H1 (cell line): ENCODE results near the gene CDK5. TPM values are rescaled to one million over a fixed set of nuclear protein-coding genes. Genes with fewer than 3 reads are reported as not detected.

Source experiments
- CTCF ChIA-PET: fragments of 300-600 bp; sonication (Branson Sonifier 250); formaldehyde crosslinking; loops from one replicate; lab custom pipeline; 2021; ENCODE audit not compliant: partially characterized antibody; lab: Charles Lee
- POLR2A ChIA-PET: fragments of 300-600 bp; sonication (Branson Sonifier 250); formaldehyde crosslinking; loops from one replicate; lab custom pipeline; 2021; ENCODE audit warnings: inconsistent platforms; ENCODE audit not compliant: partially characterized antibody; lab: Charles Lee
- DNase-seq, 2 experiments: peaks; one replicate each; pipeline versions ENCODE4 v3.0.0 to v3.0.0-alpha.2; 2010 to 2022; ENCODE audit warnings: low spot score in 2 of 2, low read depth in 1 of 2, mixed read lengths in 1 of 2
- FAIRE-seq: peaks from 2 replicates; lab custom pipeline; 2011; peaks lifted over from hg19 to GRCh38; lab: Jason Lieb, UNC
- H2AFZ ChIP-seq: 2 replicates; pipeline ENCODE4 v1.8.1; 2012; ENCODE audit warnings: low read length, inconsistent platforms
- H2AK5ac ChIP-seq: 2 replicates; pipeline ENCODE4 v1.6.1; 2013; ENCODE audit warnings: low read depth, low read length
- H2BK120ac ChIP-seq: replicated peaks from 2 replicates; pipeline ENCODE3; 2013; ENCODE audit warnings: low read depth, low read length, inconsistent platforms
- H2BK12ac ChIP-seq: 2 replicates; pipeline ENCODE4 v1.6.1; 2013; ENCODE audit warnings: low read depth, low read length
- H2BK15ac ChIP-seq: 2 replicates; pipeline ENCODE4 v1.6.1; 2013; ENCODE audit warnings: low read length
- H2BK20ac ChIP-seq: 2 replicates; pipeline ENCODE4 v1.6.1; 2013; ENCODE audit warnings: low read length
- H2BK5ac ChIP-seq: 2 replicates; pipeline ENCODE4 v1.6.1; 2013; ENCODE audit warnings: low read depth, low read length
- H3K14ac ChIP-seq: 2 replicates; pipeline ENCODE4 v1.6.1; 2013; ENCODE audit warnings: inconsistent platforms; ENCODE audit not compliant: insufficient read length
- H3K18ac ChIP-seq: 2 replicates; pipeline ENCODE4 v1.6.1; 2013; ENCODE audit warnings: low read length; ENCODE audit errors: extremely low read depth
- H3K23ac ChIP-seq: 2 replicates; pipeline ENCODE4 v1.6.1; 2013; ENCODE audit warnings: inconsistent platforms; ENCODE audit not compliant: insufficient read length
- H3K23me2 ChIP-seq: 2 replicates; pipeline ENCODE4 v1.6.1; 2013; ENCODE audit warnings: low read depth, low read length
- H3K27ac ChIP-seq: 2 replicates; pipeline ENCODE4 v1.6.1; 2011; ENCODE audit warnings: low read depth, low read length, inconsistent platforms
- H3K27me3 ChIP-seq, 4 experiments: replicated peaks in 1 of 4; 1 replicate in 1 of 4; 2 replicates in 3 of 4; pipeline versions ENCODE4 v1.6.1 to v1.8.1; 2011 to 2013; ENCODE audit warnings: low read length in 3 of 4, mild to moderate bottlenecking in 3 of 4, inconsistent platforms in 2 of 4, mixed read lengths in 2 of 4, moderate library complexity in 1 of 4; ENCODE audit not compliant: control insufficient read depth in 3 of 4, insufficient read depth in 3 of 4; ENCODE audit errors: extremely low read depth in 1 of 4
- H3K36me3 ChIP-seq, 4 experiments: 2 replicates each; pipeline versions ENCODE4 v1.6.1 to v1.8.1; 2011 to 2013; ENCODE audit warnings: mild to moderate bottlenecking in 4 of 4, low read length in 3 of 4, moderate library complexity in 2 of 4, control low read depth in 1 of 4, inconsistent platforms in 1 of 4; ENCODE audit not compliant: insufficient read depth in 4 of 4, control insufficient read depth in 2 of 4
- H3K4ac ChIP-seq: replicated peaks from 2 replicates; pipeline ENCODE3; 2013; ENCODE audit warnings: low read length, low read depth, mixed read lengths, inconsistent platforms; ENCODE audit not compliant: insufficient read length
- H3K4me1 ChIP-seq, 4 experiments: replicated peaks in 1 of 4; 1 replicate in 1 of 4; 2 replicates in 3 of 4; pipeline versions ENCODE4 v1.6.1 to v1.8.1; 2011 to 2013; ENCODE audit warnings: low read length in 3 of 4, inconsistent platforms in 2 of 4, mixed read lengths in 1 of 4; ENCODE audit not compliant: insufficient read depth in 4 of 4, control insufficient read depth in 3 of 4
- H3K4me2 ChIP-seq, 2 experiments: 2 replicates each; pipeline versions ENCODE4 v1.6.1 to v1.8.1; 2011 to 2013; ENCODE audit warnings: low read depth in 2 of 2, low read length in 2 of 2, control low read depth in 1 of 2, inconsistent platforms in 1 of 2, mild to moderate bottlenecking in 1 of 2; ENCODE audit not compliant: insufficient read depth in 1 of 2
- H3K4me3 ChIP-seq, 4 experiments: fragments of 200-600, 300-600 bp in 1 of 4; sonication (generic), shearing (Covaris generic), sonication (Bioruptor Twin) in 1 of 4; 2 replicates each; pipeline versions ENCODE4 v1.5.1 to v1.8.1; 2011 to 2016; ENCODE audit warnings: low read length in 4 of 4, low read depth in 3 of 4, control low read depth in 2 of 4, inconsistent platforms in 2 of 4, mild to moderate bottlenecking in 2 of 4, mixed read lengths in 1 of 4, moderate library complexity in 1 of 4; ENCODE audit not compliant: insufficient read depth in 2 of 4; ENCODE audit errors: extremely low read depth in 1 of 4
- H3K56ac ChIP-seq: replicated peaks from 2 replicates; pipeline ENCODE3; 2013; ENCODE audit warnings: low read depth, mild to moderate bottlenecking, mixed read lengths, low read length, inconsistent platforms; ENCODE audit not compliant: insufficient read length
- H3K79me1 ChIP-seq: 2 replicates; pipeline ENCODE4 v1.6.1; 2013; ENCODE audit warnings: low read depth, low read length, control low read depth
- H3K79me2 ChIP-seq, 2 experiments: 2 replicates each; pipeline versions ENCODE4 v1.6.1 to v1.8.1; 2012 to 2013; ENCODE audit warnings: low read length in 2 of 2, mild to moderate bottlenecking in 2 of 2, inconsistent platforms in 1 of 2; ENCODE audit not compliant: insufficient read depth in 2 of 2, control insufficient read depth in 1 of 2
- H3K9ac ChIP-seq, 4 experiments: replicated peaks in 1 of 4; 1 replicate in 1 of 4; 2 replicates in 3 of 4; pipeline versions ENCODE4 v1.6.1 to v1.8.1; 2011 to 2013; ENCODE audit warnings: low read depth in 3 of 4, low read length in 3 of 4, control low read depth in 2 of 4, mild to moderate bottlenecking in 2 of 4, moderate library complexity in 2 of 4, inconsistent platforms in 1 of 4; ENCODE audit errors: extremely low read depth in 1 of 4
- H3K9me3 ChIP-seq, 2 experiments: 2 replicates each; pipeline versions ENCODE4 v1.6.1 to v1.8.1; 2012 to 2013; ENCODE audit warnings: mild to moderate bottlenecking in 2 of 2, moderate library complexity in 2 of 2, control low read depth in 1 of 2, inconsistent platforms in 1 of 2, low read depth in 1 of 2, low read length in 1 of 2, mixed read lengths in 1 of 2; ENCODE audit not compliant: insufficient read depth in 2 of 2
- H4K20me1 ChIP-seq, 2 experiments: replicated peaks in 1 of 2; 2 replicates each; pipeline versions ENCODE3 to v1.8.1; 2011 to 2013; ENCODE audit warnings: inconsistent platforms in 2 of 2, low read length in 2 of 2, mild to moderate bottlenecking in 1 of 2; ENCODE audit not compliant: insufficient read depth in 2 of 2, control insufficient read depth in 1 of 2
- H4K5ac ChIP-seq: 2 replicates; pipeline ENCODE4 v1.6.1; 2013; ENCODE audit warnings: low read length, low read depth, mixed read lengths, inconsistent platforms; ENCODE audit not compliant: insufficient read length
- H4K8ac ChIP-seq: 2 replicates; pipeline ENCODE4 v1.8.0; 2013; ENCODE audit warnings: mild to moderate bottlenecking, moderate library complexity, low read length, inconsistent platforms; ENCODE audit not compliant: insufficient read depth; ENCODE audit errors: extremely low read depth
- H4K91ac ChIP-seq: replicated peaks from 2 replicates; pipeline ENCODE3; 2013; ENCODE audit warnings: low read length, mixed read lengths, inconsistent platforms; ENCODE audit not compliant: insufficient read length
- BCL11A ChIP-seq, 2 experiments: IDR thresholded peaks; one replicate each; pipeline ENCODE4 v1.6.1; 2011; ENCODE audit warnings: low read depth in 2 of 2, low read length in 2 of 2, mild to moderate bottlenecking in 2 of 2
- CBX5 ChIP-seq: fragments of 300-800, 300-1000 bp; sonication (generic); IDR thresholded peaks from 2 replicates; pipeline ENCODE4 v1.7.1; 2016; ENCODE audit warnings: antibody characterized with exemption, low read length, low read depth
- CHD2 ChIP-seq: IDR thresholded peaks from 2 replicates; pipeline ENCODE4 v1.6.1; 2012; ENCODE audit warnings: low read length, improper control_type of control experiment
- SAP30 ChIP-seq: fragments of 300-600 bp; sonication (generic); IDR thresholded peaks from 2 replicates; pipeline ENCODE4 v1.7.1; 2012; ENCODE audit warnings: low read length, moderate library complexity, mild to moderate bottlenecking, inconsistent platforms; ENCODE audit not compliant: insufficient read depth, insufficient replicate concordance
- SIRT6 ChIP-seq: IDR thresholded peaks from one replicate; pipeline ENCODE4 v1.7.1; 2012; ENCODE audit warnings: low read length, inconsistent platforms
- SP1 ChIP-seq: IDR thresholded peaks from 2 replicates; pipeline ENCODE4 v1.6.1; 2011; ENCODE audit warnings: low read depth, low read length
- SRF ChIP-seq: IDR thresholded peaks from 2 replicates; pipeline ENCODE4 v1.6.1; 2011; ENCODE audit warnings: mild to moderate bottlenecking, low read depth, low read length, moderate library complexity
- TAF7 ChIP-seq: optimal IDR thresholded peaks from 2 replicates; pipeline ENCODE3; 2011; ENCODE audit warnings: low read depth, mild to moderate bottlenecking, inconsistent platforms, low read length, moderate library complexity, borderline replicate concordance
- WGBS, 2 experiments: shearing (Covaris generic) in 1 of 2; methylation state at CpG; one replicate each; pipeline versions ENCODE4 v1.1.6 to v1.1.7; 2013 to 2015; ENCODE audit warnings: low lambda C conversion rate in 2 of 2, mixed read lengths in 2 of 2, inconsistent platforms in 1 of 2, low coverage in 1 of 2, missing lambda C conversion rate in 1 of 2; ENCODE audit not compliant: insufficient replicate concordance in 2 of 2, insufficient coverage in 1 of 2, insufficient read length in 1 of 2; ENCODE audit errors: extremely low coverage in 1 of 2, missing lambda C conversion rate in 1 of 2; 5-methylcytosine and 5-hydroxymethylcytosine counted together
- polyA plus RNA-seq, 7 experiments: library from polyadenylated mRNA; depleted of rRNA in 3 of 7; stranded (reverse) in 5 of 7; unstranded in 2 of 7; fragments of >200 nt in 5 of 7; fragments of 200-250 nt in 2 of 7; gene quantifications; 1 replicate in 5 of 7; 2 replicates in 1 of 7; 4 replicates in 1 of 7; pipeline versions ENCODE4 v1.2.1 to v1.2.3, GENCODE V29; 2011 to 2013; ENCODE audit warnings: missing spikeins in 2 of 7, mixed read lengths in 2 of 7
- total RNA-seq: library from RNA; stranded (reverse); fragmentation: NEBNext Ultra II Directional; extraction: Animal tissue kit (Norgen Biotek cat#: 25700); gene quantifications from 2 replicates; pipeline ENCODE4 v1.2.1, GENCODE V29; 2021

Gene CDK5
- total and polyA plus RNA-seq, 2 of the 8 experiments (the other 6 are each of a cell fraction or from before 2014, with no cell fraction given) = 22.8 to 37.2 TPM

GRCh38 chr7:151088856-151089699 lies 31.4 kb upstream of the CDK5 start:
- Histone ChIP-seq H2AFZ (no peak overlapping the region), H3K56ac (no peak overlapping the region), H3K18ac (no peak overlapping the region), H3K14ac (no peak overlapping the region), H2BK20ac (no peak overlapping the region), H3K79me2 (peaks cover 11 to 60% of the 10 kb centered on the region in 2 experiments; a peak in 3 of 4 replicates), H2BK12ac (no peak overlapping the region), H3K27me3 (peaks cover 0 to 24% (median 10%) of the 10 kb centered on the region in 4 experiments; a peak in 6 of 7 replicates), H3K4ac (no peak overlapping the region), H2BK15ac (no peak overlapping the region), H4K5ac (no peak overlapping the region), H4K20me1 (peaks cover 36 to 53% of the 10 kb centered on the region in 2 experiments), H4K8ac (no peak overlapping the region), H3K4me3 (peak overlapping the region; percentile 8 to 75 (median 66); a peak in 7 of 8 replicates), H3K9ac (peak overlapping the region in 1 of 4 experiments; percentile 33; a peak in 2 of 7 replicates), H4K91ac (no peak overlapping the region), H3K36me3 (no peaks in the 10 kb centered on the region), H3K79me1 (peaks cover 10% of the 10 kb centered on the region; the same call in 1 of the 2 replicates), H2BK5ac (no peak overlapping the region), H3K23ac (no peak overlapping the region), H2AK5ac (no peak overlapping the region), H2BK120ac (no peak overlapping the region), H3K4me2 (peak overlapping the region; percentile 73 to 83), H3K4me1 (peaks cover 6 to 40% (median 23%) of the 10 kb centered on the region in 4 experiments), H3K27ac (no peak overlapping the region), H3K9me3 (no peaks in the 10 kb centered on the region), H3K23me2 (peaks cover 16% of the 10 kb centered on the region; the same call in 1 of the 2 replicates)
- CTCF ChIA-PET = interaction anchor here (0.6 to 15.1 kb wide), 15 partner anchors 12 to 138 kb away, joined by 3 to 448 read pairs (median 4); partner anchors contain the start of gene ABCF2
- no peak for TF ChIP-seq SP1
- no peak for TF ChIP-seq BCL11A (IDR thresholded peaks at IDR 0.05; ENCODE audit: low read depth in 2 of 2, low read length in 2 of 2)
- TF ChIP-seq CHD2 = no peak
- TF ChIP-seq SAP30 = no peak
- TF ChIP-seq SIRT6 = no peak
- TF ChIP-seq TAF7 = no peak
- TF ChIP-seq CBX5 = no peak
- TF ChIP-seq SRF = no peak
- DNase-seq (no peak), FAIRE-seq (no peak)
- WGBS, 2 experiments = 33% methylated on average over 25 of the region's 30 CpGs; no CpG with 5 or more reads in 1 of the 2 experiments
- POLR2A ChIA-PET = interaction anchor here (0.7 to 4.9 kb wide), 6 partner anchors 11 to 70 kb away, joined by 3 to 33 read pairs (median 5); partner anchors contain the start of gene ABCB8
